Large intestine (tissue), 3 donors: Measurements from ENCODE around the gene SCRT2. TPM values are rescaled to one million over a fixed set of nuclear protein-coding genes. Genes with fewer than 3 reads are reported as not detected.
A peak's percentile ranks its signal among the peaks of the same experiment; 100 is the strongest.

Source experiments
- DNase-seq, 2 donors: peaks; one replicate each; pipeline versions ENCODE4 v3.0.0 to v3.0.0-alpha.2; 2013
- H3K27ac ChIP-seq: one replicate; pipeline ENCODE4 v1.5.1; 2013; ENCODE audit warnings: low read length
- H3K27me3 ChIP-seq: 2 replicates; pipeline ENCODE4 v1.6.1; 2013; ENCODE audit warnings: low read length; ENCODE audit not compliant: control insufficient read depth, insufficient read depth
- H3K36me3 ChIP-seq: 2 replicates; pipeline ENCODE4 v1.6.1; 2013; ENCODE audit warnings: low read length; ENCODE audit not compliant: control insufficient read depth, insufficient read depth
- H3K4me1 ChIP-seq: one replicate; pipeline ENCODE4 v1.6.1; 2013; ENCODE audit warnings: low read length; ENCODE audit not compliant: control insufficient read depth, insufficient read depth
- H3K4me3 ChIP-seq: one replicate; pipeline ENCODE4 v1.5.1; 2013; ENCODE audit warnings: low read length
- H3K9me3 ChIP-seq: one replicate; pipeline ENCODE4 v1.6.1; 2013; ENCODE audit warnings: mild to moderate bottlenecking, low read depth, low read length, moderate library complexity; ENCODE audit not compliant: control insufficient read depth
- WGBS: methylation state at CpG from one replicate; pipeline ENCODE4 v1.1.5; 2013; ENCODE audit warnings: low lambda C conversion rate; ENCODE audit not compliant: insufficient coverage; 5-methylcytosine and 5-hydroxymethylcytosine counted together
- polyA plus RNA-seq: library from polyadenylated mRNA; unstranded; fragments of 120-200 nt; gene quantifications from one replicate; pipeline ENCODE4 v1.2.1, GENCODE V29; 2013

Gene SCRT2
- polyA plus RNA-seq, 1 donor: 0.01 TPM

GRCh38 chr20:653110-653589, 22.5 kb downstream of the SCRT2 start, which contains the start of gene SRXN1:
TSS of gene SRXN1 (minus strand) at chr20:653200. CDS start at chr20:653185, 15 bp downstream.
- Histone ChIP-seq H3K9me3 (no peaks in the 10 kb centered on the region), H3K27ac (peak within 1 kb of the TSS; percentile 61), H3K4me1 (peaks cover 18% of the 10 kb centered on the region), H3K27me3 (peaks cover 16% of the 10 kb centered on the region), H3K4me3 (peak within 1 kb of the TSS; percentile 61), H3K36me3 (peaks cover 18% of the 10 kb centered on the region)
- WGBS: no CpG with 5 or more reads among the region's 74 CpGs
- peak; percentile 83 to 89 for DNase-seq

- DNase-seq: no peak
- Histone ChIP-seq H3K9me3 (no peaks in the 10 kb centered on the region), H3K27me3 (peaks cover 12% of the 10 kb centered on the region), H3K4me1 (peaks cover 18% of the 10 kb centered on the region), H3K4me3 (peak overlapping the region; percentile 58), H3K36me3 (peaks cover 22% of the 10 kb centered on the region), H3K27ac (peak overlapping the region; percentile 61)
- no CpG with 5 or more reads among the region's 36 CpGs for WGBS
Observed at GRCh38 chr20:652615-653109, 22.9 kb downstream of the SCRT2 start.

- Histone ChIP-seq H3K4me1 (peaks cover 18% of the 10 kb centered on the region), H3K9me3 (no peaks in the 10 kb centered on the region), H3K4me3 (peak overlapping the region; percentile 58), H3K27me3 (peaks cover 11% of the 10 kb centered on the region), H3K36me3 (peaks cover 29% of the 10 kb centered on the region), H3K27ac (peak overlapping the region; percentile 61)
- peak; percentile 53 to 84 for DNase-seq
- WGBS: 90% methylated on average over 2 of the region's 20 CpGs
Observed at GRCh38 chr20:651713-652614, 23.6 kb downstream of the SCRT2 start.

- Histone ChIP-seq H3K9me3 (no peaks in the 10 kb centered on the region), H3K27ac (no peak overlapping the region), H3K36me3 (peaks cover 32% of the 10 kb centered on the region), H3K27me3 (peaks cover 2% of the 10 kb centered on the region), H3K4me1 (peaks cover 20% of the 10 kb centered on the region), H3K4me3 (no peak overlapping the region)
- WGBS: 82% methylated on average over 2 of the region's 5 CpGs
- DNase-seq: no peak
Observed at GRCh38 chr20:650954-651353, 24.6 kb downstream of the SCRT2 start.

- Histone ChIP-seq H3K27ac (no peak overlapping the region), H3K9me3 (no peaks in the 10 kb centered on the region), H3K36me3 (peaks cover 32% of the 10 kb centered on the region), H3K27me3 (no peaks in the 10 kb centered on the region), H3K4me3 (no peak overlapping the region), H3K4me1 (peaks cover 24% of the 10 kb centered on the region)
- no peak for DNase-seq
- WGBS: no CpG with 5 or more reads among the region's 5 CpGs
Observed at GRCh38 chr20:650281-650680, 25.3 kb downstream of the SCRT2 start.

DNA sequence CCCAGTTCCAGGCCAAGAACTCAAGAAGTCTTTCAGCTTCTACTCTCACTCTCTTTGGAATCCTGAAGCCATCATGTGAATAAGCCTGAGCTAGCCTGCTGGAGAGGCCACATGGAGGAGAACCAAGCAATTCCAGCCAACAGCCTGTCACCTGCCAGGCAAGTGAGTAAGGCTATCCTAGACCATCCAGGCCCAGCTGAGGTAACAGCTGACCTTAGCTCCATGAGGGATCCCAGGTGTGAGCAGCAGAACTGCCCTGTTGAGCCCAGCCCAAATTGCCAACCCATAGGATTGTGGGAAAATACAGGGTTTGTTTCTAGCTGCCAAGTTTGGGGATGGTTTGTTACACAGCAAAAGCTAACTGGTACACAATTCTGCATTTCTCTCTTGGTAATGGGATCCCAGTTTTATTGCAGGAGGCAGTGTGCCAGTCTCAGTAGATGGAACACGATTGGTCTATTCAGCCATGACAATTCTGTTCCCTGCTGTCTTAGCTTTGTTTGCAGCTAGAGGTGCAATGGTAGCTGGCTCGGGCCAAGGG, 28.1 kb downstream of the SCRT2 start:
- Histone ChIP-seq H3K27me3 (peaks cover 4% of the 10 kb centered on the region), H3K36me3 (peaks cover 32% of the 10 kb centered on the region), H3K4me3 (no peak overlapping the region), H3K9me3 (no peaks in the 10 kb centered on the region), H3K27ac (no peak overlapping the region), H3K4me1 (peaks cover 12% of the 10 kb centered on the region)
- WGBS: 100% methylated on average over 1 of the region's 2 CpGs
- DNase-seq: no peak

GRCh38 chr20:646868-647233, 28.8 kb downstream of the SCRT2 start:
- H3K27me3 ChIP-seq: peaks cover 4% of the 10 kb centered on the region
- peaks cover 32% of the 10 kb centered on the region for H3K36me3 ChIP-seq
- no peak overlapping the region for H3K4me3 ChIP-seq
- H3K9me3 ChIP-seq: no peaks in the 10 kb centered on the region
- no peak for DNase-seq
- no peak overlapping the region for H3K27ac ChIP-seq
- H3K4me1 ChIP-seq: peaks cover 6% of the 10 kb centered on the region
- WGBS: no CpG with 5 or more reads among the region's 2 CpGs

DNA sequence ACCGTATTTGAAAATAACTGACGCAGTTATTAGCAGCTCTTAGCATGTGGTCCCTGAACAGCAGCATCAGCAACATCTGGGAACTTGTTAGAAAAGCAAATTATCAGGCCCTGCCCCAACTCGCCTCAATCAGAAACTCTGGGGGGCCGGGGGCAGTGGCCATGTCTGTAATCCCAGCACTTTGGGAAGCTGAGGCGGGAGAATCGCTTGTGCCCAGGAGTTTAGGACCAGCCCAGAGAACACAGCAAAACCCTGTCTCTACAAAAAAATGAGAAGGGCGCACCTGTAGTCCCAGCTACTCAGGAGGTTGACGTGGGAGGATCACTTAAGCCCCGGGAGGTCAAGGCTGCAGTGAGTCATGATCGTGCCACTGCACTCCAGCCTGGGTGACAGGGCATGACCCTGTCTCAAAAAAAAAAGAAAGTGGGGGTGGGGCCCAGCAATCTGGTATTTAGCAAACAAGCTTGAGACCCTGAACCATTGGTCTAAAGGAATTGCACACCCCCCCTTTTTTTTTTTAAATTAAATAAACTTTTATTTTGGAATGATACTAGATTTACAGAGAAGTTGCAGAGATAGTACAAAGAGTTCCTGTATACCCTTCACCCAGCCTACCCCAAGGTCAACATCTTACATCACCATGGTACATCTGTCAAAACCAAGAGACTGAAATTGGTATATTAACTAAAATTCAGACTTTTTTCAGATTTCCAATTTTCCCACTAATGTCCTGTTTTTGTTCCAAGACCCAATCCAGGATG, 29.3 kb downstream of the SCRT2 start:
- DNase-seq: no peak
- Histone ChIP-seq H3K27ac (no peak overlapping the region), H3K9me3 (no peaks in the 10 kb centered on the region), H3K27me3 (peaks cover 5% of the 10 kb centered on the region), H3K4me1 (peaks cover 6% of the 10 kb centered on the region), H3K36me3 (peaks cover 32% of the 10 kb centered on the region), H3K4me3 (no peak overlapping the region)
- WGBS: no CpG with 5 or more reads among the region's 10 CpGs

- no peak overlapping the region for H3K27ac ChIP-seq
- H3K9me3 ChIP-seq: no peaks in the 10 kb centered on the region
- no peak overlapping the region for H3K4me3 ChIP-seq
- no CpG with 5 or more reads among the region's 20 CpGs for WGBS
- peaks cover 7% of the 10 kb centered on the region for H3K27me3 ChIP-seq
- peak; percentile 49 to 60 for DNase-seq
- H3K4me1 ChIP-seq: peaks cover 6% of the 10 kb centered on the region
- H3K36me3 ChIP-seq: peaks cover 28% of the 10 kb centered on the region
Observed at GRCh38 chr20:645318-646106, 30.1 kb downstream of the SCRT2 start.
